Lung (tissue), 12 donors: ENCODE results near the gene DENND5B. TPM values are rescaled to one million over a fixed set of nuclear protein-coding genes. Genes with fewer than 3 reads are reported as not detected.

Experiments used
- ATAC-seq: fragments of 200-7000 bp; cut with Tn5 transposase; one replicate; pipeline ENCODE4 v1.9.1; 2020; ENCODE audit warnings: moderate number of reproducible peaks; ENCODE audit not compliant: insufficient read depth, low FRiP score
- DNase-seq, 3 donors: peaks; one replicate each; pipeline ENCODE4 v3.0.0-alpha.2; 2013 to 2017
- H3K27ac ChIP-seq, 2 donors: one replicate each; pipeline ENCODE4 v1.5.1; 2013; ENCODE audit warnings: mild to moderate bottlenecking in 2 of 2, moderate library complexity in 2 of 2, control low read depth in 1 of 2, inconsistent platforms in 1 of 2, low read depth in 1 of 2, low read length in 1 of 2
- H3K27me3 ChIP-seq, 3 donors: one replicate each; pipeline ENCODE4 v1.5.1; 2013; ENCODE audit warnings: low read length in 2 of 3; ENCODE audit not compliant: control insufficient read depth in 3 of 3, insufficient read depth in 3 of 3
- H3K36me3 ChIP-seq, 4 donors: one replicate each; pipeline ENCODE4 v1.5.1; 2013; ENCODE audit warnings: low read length in 4 of 4, mild to moderate bottlenecking in 1 of 4, moderate library complexity in 1 of 4; ENCODE audit not compliant: control insufficient read depth in 4 of 4, insufficient read depth in 4 of 4
- H3K4me1 ChIP-seq, 5 donors: one replicate each; pipeline ENCODE4 v1.5.1; 2013; ENCODE audit warnings: low read length in 5 of 5, mild to moderate bottlenecking in 2 of 5, moderate library complexity in 1 of 5; ENCODE audit not compliant: control insufficient read depth in 5 of 5, insufficient read depth in 5 of 5
- H3K4me3 ChIP-seq: one replicate; pipeline ENCODE4 v1.5.1; 2013; ENCODE audit warnings: mild to moderate bottlenecking, control low read depth, moderate library complexity
- H3K9ac ChIP-seq, 2 donors: one replicate each; pipeline ENCODE4 v1.5.1; 2013; ENCODE audit warnings: low read length in 2 of 2, control low read depth in 1 of 2; ENCODE audit not compliant: insufficient read depth in 1 of 2
- H3K9me3 ChIP-seq, 4 donors: one replicate each; pipeline ENCODE4 v1.5.1; 2013; ENCODE audit warnings: low read length in 3 of 4, mild to moderate bottlenecking in 1 of 4, moderate library complexity in 1 of 4; ENCODE audit not compliant: control insufficient read depth in 4 of 4, insufficient read depth in 3 of 4
- CTCF ChIP-seq: IDR thresholded peaks from 2 replicates; pipeline ENCODE4 v1.5.1; 2012; ENCODE audit warnings: mild to moderate bottlenecking; ENCODE audit errors: control extremely low read depth, extremely low read depth
- WGBS, 2 donors: extraction: QIAGEN DNeasy Blood & Tissue Kit; methylation state at CpG; one replicate each; pipeline ENCODE4 v1.1.7; 2013; 5-methylcytosine and 5-hydroxymethylcytosine counted together
- polyA plus RNA-seq, 2 donors: library from polyadenylated mRNA; stranded (reverse); fragments of 200-250 nt; gene quantifications; one replicate each; pipeline ENCODE4 v1.2.1, GENCODE V29; 2013
- total RNA-seq, 2 donors: library from RNA; depleted of rRNA in 1 of 2; stranded (reverse); fragments of >200 nt in 1 of 2; gene quantifications; one replicate each; pipeline ENCODE4 v1.2.1, GENCODE V29; 2014 to 2021
- donor health status: control.
- donor health status: control.
- donor health status: Bipolar disorder and iron deficiency.
- donor health status: healthy.
- donor health status: DM: yes; HTN: yes; CAD: no.

The DENND5B gene
- total and polyA plus RNA-seq, 4 donors, result 1.2 to 15.7 (median 3.6) TPM

- Histone ChIP-seq H3K9ac (no peak overlapping the region), H3K27me3 (no peaks in the 10 kb centered on the region), H3K4me3 (no peak overlapping the region), H3K36me3 (no peaks in the 10 kb centered on the region), H3K4me1 (peaks cover 0 to 31% (median 19%) of the 10 kb centered on the region in 5 donors), H3K27ac (no peak overlapping the region), H3K9me3 (no peaks in the 10 kb centered on the region)
- DNase-seq (no peak), ATAC-seq (no peak)
- 98% methylated on average over 4 of the region's 4 CpGs for WGBS, 2 donors
- TF ChIP-seq CTCF, result no peak
Measured at GRCh38 chr12:31514912-31515311, 76.0 kb downstream of the DENND5B start.

GRCh38 chr12:31510034-31510433, 80.9 kb downstream of the DENND5B start:
- 92 to 98% methylated on average over 4 of the region's 4 CpGs for WGBS, 2 donors
- Histone ChIP-seq H3K4me1 (peaks cover 0 to 20% (median 0%) of the 10 kb centered on the region in 5 donors), H3K27ac (no peak overlapping the region), H3K27me3 (no peaks in the 10 kb centered on the region), H3K36me3 (no peaks in the 10 kb centered on the region), H3K9me3 (no peaks in the 10 kb centered on the region), H3K9ac (no peak overlapping the region), H3K4me3 (no peak overlapping the region)
- ATAC-seq (no peak), DNase-seq (peak in 1 of 3 donors; percentile 11)
- no peak for TF ChIP-seq CTCF

GRCh38 chr12:31508436-31509150, 82.3 kb downstream of the DENND5B start:
- no peak for TF ChIP-seq CTCF
- H3K4me3 ChIP-seq, result no peak overlapping the region
- peaks cover 0 to 20% (median 0%) of the 10 kb centered on the region in 5 donors for H3K4me1 ChIP-seq
- DNase-seq (no peak), ATAC-seq (no peak)
- H3K36me3 ChIP-seq, result no peaks in the 10 kb centered on the region
- no peaks in the 10 kb centered on the region for H3K27me3 ChIP-seq
- H3K27ac ChIP-seq, result no peak overlapping the region
- WGBS, 2 donors, result 86 to 92% methylated on average over 4 of the region's 4 CpGs
- H3K9ac ChIP-seq, result no peak overlapping the region
- peaks cover 0 to 5% (median 0%) of the 10 kb centered on the region in 4 donors for H3K9me3 ChIP-seq

- no peak for ATAC-seq
- 98 to 100% methylated on average over 1 of the region's 1 CpG for WGBS, 2 donors
Measured at GRCh38 chr12:31507966-31508365, 83.0 kb downstream of the DENND5B start.

More at GRCh38 chr12:31507966-31508365, 83.0 kb downstream of the DENND5B start:
- no peak overlapping the region for H3K4me3 ChIP-seq
- DNase-seq, result no peak
- no peak overlapping the region for H3K27ac ChIP-seq
- no peak overlapping the region for H3K9ac ChIP-seq
- TF ChIP-seq CTCF, result no peak
- peaks cover 0 to 20% (median 0%) of the 10 kb centered on the region in 5 donors for H3K4me1 ChIP-seq
- no peaks in the 10 kb centered on the region for H3K27me3 ChIP-seq
- no peaks in the 10 kb centered on the region for H3K36me3 ChIP-seq
- peaks cover 0 to 5% (median 0%) of the 10 kb centered on the region in 4 donors for H3K9me3 ChIP-seq
